G401 (cell line): ENCODE results near the gene CAB39L. TPM values are rescaled to one million over a fixed set of nuclear protein-coding genes. Genes with fewer than 3 reads are reported as not detected.

Experiments
- DNase-seq: peaks from one replicate; pipeline ENCODE4 v3.0.0-alpha.2; 2015; ENCODE audit warnings: low spot score
- in situ Hi-C: cut with HindIII; loops from 2 replicates; pipeline ENCODE4 v1.10.0; 2016; ENCODE audit warnings: low sequenced_read_pairs, mixed read lengths
- total RNA-seq: library from RNA; depleted of rRNA; stranded (reverse); fragments of >200 nt; shearing (Covaris generic); gene quantifications from 2 replicates; pipeline ENCODE4 v1.2.3, GENCODE V29; 2014

CAB39L gene
- total RNA-seq, 1 experiment from 2014 or later, result 42.4 TPM

GRCh38 chr13:49444524-49445395 lies 896 bp upstream of the CAB39L start:
- in situ Hi-C loops, result no loop called here
- DNase-seq, result peak; percentile 80

GRCh38 chr13:49443357-49443703 lies 534 bp downstream of the CAB39L start:
- DNase-seq, result peak; percentile 67
- in situ Hi-C loops, result no loop called here

- in situ Hi-C loops, result no loop called here
These were observed 2.0 kb downstream of the CAB39L start for GRCh38 chr13:49441846-49442245.

GRCh38 chr13:49441312-49441711 lies 2.6 kb downstream of the CAB39L start:
- DNase-seq, result no peak
- in situ Hi-C loops, result no loop called here

More at GRCh38 chr13:49441846-49442245, 2.0 kb downstream of the CAB39L start:
- no peak for DNase-seq

GRCh38 chr13:49439609-49440008 lies 4.3 kb downstream of the CAB39L start:
- DNase-seq, result no peak
- in situ Hi-C loops, result no loop called here

- in situ Hi-C loops, result no loop called here
- DNase-seq, result no peak
These were observed 6.2 kb downstream of the CAB39L start for GRCh38 chr13:49437705-49438104.

- in situ Hi-C loops, result no loop called here
- DNase-seq, result peak; percentile 21
These were observed 7.0 kb downstream of the CAB39L start for GRCh38 chr13:49436890-49437289.

GRCh38 chr13:49435992-49436391 lies 7.9 kb downstream of the CAB39L start:
- in situ Hi-C loops, result no loop called here
- no peak for DNase-seq

GRCh38 chr13:49429121-49429520 lies 14.7 kb downstream of the CAB39L start:
- in situ Hi-C loops, result no loop called here
- DNase-seq, result no peak

GRCh38 chr13:49428041-49428763 lies 15.7 kb downstream of the CAB39L start:
- no peak for DNase-seq
- in situ Hi-C loops, result no loop called here

GRCh38 chr13:49424011-49424560 lies 19.8 kb downstream of the CAB39L start:
- in situ Hi-C loops, result no loop called here

GRCh38 chr13:49421391-49421790 lies 22.5 kb downstream of the CAB39L start:
- no peak for DNase-seq
- in situ Hi-C loops, result no loop called here

More at GRCh38 chr13:49424011-49424560, 19.8 kb downstream of the CAB39L start:
- no peak for DNase-seq

GRCh38 chr13:49419276-49419675 lies 24.6 kb downstream of the CAB39L start:
- no peak for DNase-seq
- in situ Hi-C loops, result no loop called here

- in situ Hi-C loops, result no loop called here
These were observed 25.7 kb downstream of the CAB39L start for GRCh38 chr13:49418206-49418605.

GRCh38 chr13:49417161-49417560 lies 26.7 kb downstream of the CAB39L start:
- in situ Hi-C loops, result no loop called here
- no peak for DNase-seq

More at GRCh38 chr13:49418206-49418605, 25.7 kb downstream of the CAB39L start:
- no peak for DNase-seq

- DNase-seq, result no peak
- in situ Hi-C loops, result no loop called here
These were observed 31.1 kb downstream of the CAB39L start for GRCh38 chr13:49412749-49413148.

- DNase-seq, result no peak
- in situ Hi-C loops, result no loop called here
These were observed 32.5 kb downstream of the CAB39L start for GRCh38 chr13:49411353-49411752.

GRCh38 chr13:49410477-49410876 lies 33.4 kb downstream of the CAB39L start:
- in situ Hi-C loops, result no loop called here

GRCh38 chr13:49410006-49410405 lies 33.9 kb downstream of the CAB39L start:
- no peak for DNase-seq
- in situ Hi-C loops, result no loop called here

More at GRCh38 chr13:49410477-49410876, 33.4 kb downstream of the CAB39L start:
- no peak for DNase-seq

GRCh38 chr13:49409008-49409407 lies 34.9 kb downstream of the CAB39L start:
- in situ Hi-C loops, result no loop called here
- DNase-seq, result no peak
